Body of pancreas (tissue), 4 donors: ENCODE data around the gene CD109.

ENCODE experiments used
- CTCF ChIP-seq, 7 experiments: fragments of 450-650 bp in 4 of 7; fragments of 200-600 bp in 3 of 7; sonication (generic) in 3 of 7; IDR thresholded peaks; one replicate each; pipeline ENCODE4 v1.5.1; 2016 to 2019; ENCODE audit warnings: antibody characterized with exemption in 7 of 7
- POLR2A ChIP-seq, 3 donors: fragments of 450-650 bp; IDR thresholded peaks; one replicate each; pipeline ENCODE4 v1.6.1; 2016; ENCODE audit warnings: antibody characterized with exemption in 3 of 3, mild to moderate bottlenecking in 2 of 3

GRCh38 chr6:73679009-73679408 is 17.0 kb upstream of the CD109 start:
- TF ChIP-seq POLR2A (IDR thresholded peaks at IDR 0.05) (no peak), CTCF (IDR thresholded peaks at IDR 0.05) (no peak)
